GM18861 (cell line): ENCODE data around the gene HMG20B.

Source experiments
- ATAC-seq: cut with Tn5 transposase; IDR thresholded peaks from one replicate; pipeline ENCODE4 v1.9.1; 2021; ENCODE audit not compliant: unreplicated experiment

Gene HMG20B

DNA sequence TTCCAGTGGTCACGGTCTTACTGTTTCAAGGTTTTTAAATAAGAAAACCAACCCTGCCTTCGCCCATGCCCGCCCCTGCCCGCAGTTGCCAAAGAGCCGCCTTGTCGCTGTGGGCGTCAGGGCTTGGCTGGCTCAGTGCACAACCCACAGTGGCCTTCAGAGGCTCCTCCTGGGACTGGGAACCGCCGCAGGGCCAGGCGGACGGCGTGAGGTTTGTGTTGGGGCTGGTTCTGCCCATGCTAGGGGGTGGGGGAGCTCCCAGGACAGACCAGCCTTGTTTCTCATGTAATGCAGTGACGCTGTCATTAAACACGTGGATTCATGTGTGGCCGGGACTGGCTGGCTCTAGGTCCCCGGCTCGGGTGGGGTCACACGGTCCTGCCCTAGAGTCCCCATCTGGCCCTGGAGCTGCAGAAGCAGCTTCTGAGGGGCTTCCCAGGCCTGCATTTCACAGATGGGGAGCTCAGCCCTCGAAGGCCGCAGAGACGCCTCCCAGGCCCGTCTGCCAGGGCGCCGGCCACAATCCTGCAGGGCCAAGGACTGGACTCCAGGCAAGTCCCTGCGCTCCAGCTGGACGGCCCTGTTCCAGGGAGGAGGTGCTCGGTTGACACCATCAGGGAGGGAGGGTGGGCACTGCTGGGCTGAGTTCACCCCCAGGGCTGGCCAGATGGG, 36.2 kb upstream of the HMG20B start:
- no peak for ATAC-seq

- no peak for ATAC-seq
These were observed 35.7 kb upstream of the HMG20B start for GRCh38 chr19:3537101-3537437.

GRCh38 chr19:3537438-3538240, 35.1 kb upstream of the HMG20B start:
- no peak for ATAC-seq

GRCh38 chr19:3538258-3538929, 34.4 kb upstream of the HMG20B start:
- no peak for ATAC-seq

DNA sequence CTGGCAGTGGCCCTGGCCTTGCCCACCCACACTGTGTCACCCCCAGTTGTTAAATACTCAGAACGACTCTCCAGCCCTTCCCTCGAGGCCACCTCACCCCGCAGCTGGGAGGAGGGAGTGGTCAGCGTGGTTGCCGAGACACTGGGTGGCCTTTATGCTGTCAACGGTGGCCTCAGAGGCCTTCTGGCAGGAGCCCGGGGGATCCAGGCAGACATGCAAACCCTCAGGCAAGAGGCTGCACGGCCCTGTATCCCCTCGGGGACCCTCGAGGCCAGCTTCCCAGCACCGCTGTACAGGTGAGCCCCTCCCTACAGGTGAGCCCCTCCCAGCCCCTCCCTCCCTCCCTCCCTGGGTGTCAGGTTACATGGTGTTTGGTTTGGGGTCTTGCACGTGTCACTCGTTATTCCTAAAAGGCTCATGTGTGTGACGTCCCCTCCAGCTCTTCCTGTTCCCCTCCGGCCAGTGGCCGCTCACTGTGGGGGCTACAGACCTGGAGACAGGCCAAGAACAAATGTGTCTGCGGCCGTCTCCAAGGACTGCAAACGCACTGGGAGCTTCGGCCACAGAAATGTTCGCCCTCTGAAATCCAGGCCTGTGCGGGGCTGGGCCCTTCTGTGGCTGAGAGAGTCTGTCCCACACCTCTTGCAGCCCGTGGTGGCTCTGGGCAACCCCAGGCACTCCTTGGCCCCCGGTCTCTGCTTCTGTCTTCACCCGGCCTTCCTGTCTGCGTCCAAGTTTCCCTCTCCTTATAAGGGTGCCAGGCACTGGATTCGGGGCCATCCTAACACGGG, 33.6 kb upstream of the HMG20B start, which contains the start of gene TEKTIP1:
TEKTIP1 (plus strand) TSS at position 210 of the 791 bp plus-strand sequence; CDS start at position 214, 4 bp downstream.
- ATAC-seq, result no peak

DNA sequence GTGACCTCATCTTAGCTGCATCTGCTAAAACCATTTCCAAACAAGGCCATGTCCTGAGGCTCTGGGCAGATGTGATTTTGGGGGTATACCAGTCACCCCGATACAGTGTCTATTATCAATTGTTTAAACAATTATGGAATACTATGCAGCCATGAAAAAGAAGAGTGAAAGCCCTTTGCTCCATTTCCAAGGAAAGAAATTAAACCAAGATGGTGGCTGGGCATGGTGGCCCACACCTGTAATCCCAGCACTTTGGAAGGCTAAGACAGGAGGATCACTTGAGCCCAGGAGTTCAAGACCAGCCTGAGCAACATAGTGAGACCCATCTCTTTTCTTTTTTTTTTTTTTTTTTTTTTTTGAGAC, 33.0 kb upstream of the HMG20B start:
- ATAC-seq, result no peak

- ATAC-seq, result no peak
These were observed 29.3 kb upstream of the HMG20B start for GRCh38 chr19:3543150-3544057.

DNA sequence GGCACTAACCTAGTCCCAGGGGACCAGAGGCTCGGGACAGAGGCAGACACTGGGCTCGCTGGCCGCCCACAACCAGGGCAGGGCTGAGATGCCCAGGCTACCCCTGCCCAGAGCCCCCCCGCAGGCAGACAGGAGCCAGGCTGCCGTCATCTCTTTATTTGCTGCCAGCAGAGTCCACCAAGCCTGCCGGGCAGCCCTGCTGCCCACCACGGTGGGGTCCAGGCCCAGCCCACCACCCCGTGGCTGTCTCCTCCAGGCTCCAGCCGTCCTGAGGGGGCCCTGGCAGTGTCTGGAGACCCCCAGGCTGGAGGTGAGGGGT, 28.7 kb upstream of the HMG20B start:
- no peak for ATAC-seq

- no peak for ATAC-seq
These were observed 27.7 kb upstream of the HMG20B start for GRCh38 chr19:3544742-3545668.

- no peak for ATAC-seq
These were observed 27.1 kb upstream of the HMG20B start for GRCh38 chr19:3545669-3546034.

- ATAC-seq, result no peak
These were observed 26.6 kb upstream of the HMG20B start for GRCh38 chr19:3546119-3546518.

GRCh38 chr19:3547301-3547731, 25.4 kb upstream of the HMG20B start:
- no peak for ATAC-seq

- ATAC-seq, result no peak
These were observed 24.9 kb upstream of the HMG20B start for GRCh38 chr19:3547767-3548282.

DNA sequence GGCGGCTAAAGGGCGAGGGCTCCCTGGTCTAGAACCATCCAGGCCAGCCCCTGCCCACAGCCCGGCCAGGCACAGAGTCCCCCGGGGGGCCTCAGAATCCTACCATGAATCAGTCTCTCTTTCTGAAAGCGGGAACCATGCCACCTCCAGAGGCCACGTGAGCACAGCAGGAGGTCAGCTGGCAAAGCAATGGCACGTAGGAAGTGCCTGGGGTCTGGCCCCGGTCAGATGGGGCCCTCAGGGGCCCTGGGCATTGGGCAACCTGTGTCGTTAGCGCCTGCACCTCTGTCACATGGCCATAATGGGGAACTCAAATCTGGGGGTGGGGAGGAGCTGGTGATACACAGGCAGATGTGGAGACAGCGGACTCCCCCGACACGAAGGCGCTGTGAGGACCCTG, 24.1 kb upstream of the HMG20B start:
- ATAC-seq, result no peak

DNA sequence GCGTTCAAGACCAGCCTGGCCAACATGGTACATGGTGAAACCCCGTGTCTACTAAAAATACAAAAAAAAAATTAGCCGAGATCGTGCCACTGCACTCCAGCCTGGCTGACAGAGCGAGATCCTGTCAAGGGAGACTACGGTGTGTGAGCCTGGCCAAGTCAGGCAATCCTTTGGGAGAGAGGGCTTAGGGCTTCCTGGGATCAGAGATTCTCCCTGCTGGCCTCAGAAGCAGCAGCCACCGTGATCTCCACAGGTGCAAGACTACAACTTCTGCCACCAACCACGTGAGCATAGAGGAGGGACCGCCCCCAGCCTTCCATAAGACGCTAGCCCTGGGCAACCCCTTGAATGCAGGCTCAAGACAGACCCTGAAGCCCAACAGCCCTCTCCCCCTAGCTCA, 22.9 kb upstream of the HMG20B start:
- no peak for ATAC-seq

DNA sequence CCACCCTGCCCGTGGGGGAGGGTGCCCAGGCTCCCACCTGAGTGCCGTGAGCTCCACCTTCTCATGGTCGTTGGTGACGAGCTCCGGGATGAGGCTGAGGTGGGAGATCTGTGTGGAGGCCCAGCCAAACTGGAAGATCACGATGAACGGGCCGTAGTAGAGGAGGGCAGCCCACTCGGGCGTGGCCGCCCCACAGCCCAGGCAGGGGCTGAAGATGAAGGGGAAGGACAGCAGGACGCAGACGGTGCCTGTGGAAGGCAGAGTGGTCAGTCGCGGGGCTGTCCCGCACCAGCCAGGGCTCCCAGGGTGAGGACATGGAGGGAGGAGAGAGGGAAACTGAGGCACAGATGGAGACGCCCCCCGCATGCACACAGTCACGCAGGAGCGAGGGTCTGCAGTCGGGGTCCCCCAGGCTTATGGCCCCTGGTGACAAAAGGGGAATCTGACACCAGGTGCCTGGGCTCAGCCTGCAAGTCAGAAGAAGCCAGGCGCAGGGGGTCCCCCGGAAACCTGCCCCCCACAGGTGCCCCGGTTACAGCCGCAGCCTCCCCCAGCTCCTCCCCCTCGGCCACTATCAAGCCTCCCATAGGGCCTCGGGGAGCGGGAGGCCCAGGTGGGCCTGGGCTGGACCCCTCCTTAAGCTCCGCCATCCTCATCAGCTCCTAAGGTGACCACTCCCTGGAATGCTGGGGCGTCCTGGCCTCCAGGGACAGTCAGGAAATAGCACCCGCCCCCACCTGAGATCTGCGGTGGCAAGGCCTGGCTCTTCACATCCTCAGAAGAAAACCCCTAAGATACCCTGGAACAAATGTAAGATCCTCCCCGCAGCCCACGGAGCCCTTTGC, 21.6 kb upstream of the HMG20B start:
- ATAC-seq, result no peak

DNA sequence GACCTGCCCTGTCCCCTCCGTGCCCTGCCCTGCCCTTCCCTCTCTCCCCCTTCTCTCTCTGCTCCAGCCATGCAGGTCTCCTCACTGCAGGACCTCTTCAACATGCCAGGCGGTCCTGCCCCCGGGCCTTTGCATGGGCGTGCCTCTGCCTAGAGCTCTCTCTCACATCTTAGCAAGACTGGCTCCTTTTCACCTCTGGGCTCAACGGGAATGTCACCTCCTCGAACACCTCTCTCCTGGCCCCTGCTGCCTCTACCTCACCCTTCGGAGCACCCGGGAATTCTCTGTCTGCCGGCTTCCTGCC, 21.0 kb upstream of the HMG20B start:
- ATAC-seq, result no peak

GRCh38 chr19:3554254-3555083, 18.3 kb upstream of the HMG20B start:
- no peak for ATAC-seq
